A549 (cell line): ENCODE measurements around the gene HIVEP3.

Source experiments
- BHLHE40 ChIP-seq: IDR thresholded peaks from 2 replicates; pipeline ENCODE4 v1.6.1; 2012; ENCODE audit warnings: low read depth, low read length, inconsistent platforms
- CTCF ChIP-seq: fragments of >200 bp; sonication (Bioruptor Twin); formaldehyde crosslinking; IDR thresholded peaks from 3 replicates; pipeline ENCODE4 v1.5.1; 2016
- FOSB ChIP-seq: fragments of 250-450 bp; sonication (Bioruptor Pico); IDR thresholded peaks from 2 replicates; pipeline ENCODE4 v1.5.0; 2020; ENCODE audit warnings: mild to moderate bottlenecking, moderate library complexity
- JUNB ChIP-seq: fragments of >200 bp; sonication (Bioruptor Twin); formaldehyde crosslinking; IDR thresholded peaks from 2 replicates; pipeline ENCODE4 v1.6.1; 2016
- KDM1A ChIP-seq: fragments of 200-600 bp; sonication (generic); IDR thresholded peaks from 2 replicates; pipeline ENCODE4 v1.6.1; 2016; ENCODE audit warnings: low read depth, mild to moderate bottlenecking
- MAX ChIP-seq: IDR thresholded peaks from 2 replicates; pipeline ENCODE4 v1.6.1; 2012
- POLR2A ChIP-seq: IDR thresholded peaks from 2 replicates; pipeline ENCODE4 v1.6.1; 2012; ENCODE audit warnings: mild to moderate bottlenecking, low read length
- RCOR1 ChIP-seq: fragments of 150-350 bp; IDR thresholded peaks from 2 replicates; pipeline ENCODE4 v1.6.1; 2014; ENCODE audit warnings: antibody characterized with exemption, low read length, low read depth
- TF ChIP-seq, protein P1 (sequence below): IDR thresholded peaks from 2 replicates; pipeline ENCODE4 v1.6.1; 2012
- TF ChIP-seq, protein P2 (sequence below): fragments of 200-600 bp; sonication (generic); IDR thresholded peaks from 2 replicates; pipeline ENCODE4 v1.6.1; 2016; ENCODE audit warnings: antibody characterized with exemption, mild to moderate bottlenecking, moderate library complexity
- TF ChIP-seq, protein P3 (sequence below): fragments of 450-650 bp; IDR thresholded peaks from 2 replicates; pipeline ENCODE4 v1.6.1; 2014; ENCODE audit warnings: antibody characterized with exemption

GRCh38 chr1:41927118-41927517, 8.4 kb upstream of the HIVEP3 start:
- TF ChIP-seq CTCF (no peak), MAX (no peak), RCOR1 (no peak), POLR2A (no peak), BHLHE40 (no peak), FOSB (CRISPR knock-in tag) (no peak), JUNB (no peak), KDM1A (no peak)
- TF ChIP-seq, protein P1, sequence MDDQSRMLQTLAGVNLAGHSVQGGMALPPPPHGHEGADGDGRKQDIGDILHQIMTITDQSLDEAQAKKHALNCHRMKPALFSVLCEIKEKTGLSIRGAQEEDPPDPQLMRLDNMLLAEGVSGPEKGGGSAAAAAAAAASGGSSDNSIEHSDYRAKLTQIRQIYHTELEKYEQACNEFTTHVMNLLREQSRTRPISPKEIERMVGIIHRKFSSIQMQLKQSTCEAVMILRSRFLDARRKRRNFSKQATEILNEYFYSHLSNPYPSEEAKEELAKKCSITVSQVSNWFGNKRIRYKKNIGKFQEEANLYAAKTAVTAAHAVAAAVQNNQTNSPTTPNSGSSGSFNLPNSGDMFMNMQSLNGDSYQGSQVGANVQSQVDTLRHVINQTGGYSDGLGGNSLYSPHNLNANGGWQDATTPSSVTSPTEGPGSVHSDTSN, result no peak
- TF ChIP-seq, protein P2, sequence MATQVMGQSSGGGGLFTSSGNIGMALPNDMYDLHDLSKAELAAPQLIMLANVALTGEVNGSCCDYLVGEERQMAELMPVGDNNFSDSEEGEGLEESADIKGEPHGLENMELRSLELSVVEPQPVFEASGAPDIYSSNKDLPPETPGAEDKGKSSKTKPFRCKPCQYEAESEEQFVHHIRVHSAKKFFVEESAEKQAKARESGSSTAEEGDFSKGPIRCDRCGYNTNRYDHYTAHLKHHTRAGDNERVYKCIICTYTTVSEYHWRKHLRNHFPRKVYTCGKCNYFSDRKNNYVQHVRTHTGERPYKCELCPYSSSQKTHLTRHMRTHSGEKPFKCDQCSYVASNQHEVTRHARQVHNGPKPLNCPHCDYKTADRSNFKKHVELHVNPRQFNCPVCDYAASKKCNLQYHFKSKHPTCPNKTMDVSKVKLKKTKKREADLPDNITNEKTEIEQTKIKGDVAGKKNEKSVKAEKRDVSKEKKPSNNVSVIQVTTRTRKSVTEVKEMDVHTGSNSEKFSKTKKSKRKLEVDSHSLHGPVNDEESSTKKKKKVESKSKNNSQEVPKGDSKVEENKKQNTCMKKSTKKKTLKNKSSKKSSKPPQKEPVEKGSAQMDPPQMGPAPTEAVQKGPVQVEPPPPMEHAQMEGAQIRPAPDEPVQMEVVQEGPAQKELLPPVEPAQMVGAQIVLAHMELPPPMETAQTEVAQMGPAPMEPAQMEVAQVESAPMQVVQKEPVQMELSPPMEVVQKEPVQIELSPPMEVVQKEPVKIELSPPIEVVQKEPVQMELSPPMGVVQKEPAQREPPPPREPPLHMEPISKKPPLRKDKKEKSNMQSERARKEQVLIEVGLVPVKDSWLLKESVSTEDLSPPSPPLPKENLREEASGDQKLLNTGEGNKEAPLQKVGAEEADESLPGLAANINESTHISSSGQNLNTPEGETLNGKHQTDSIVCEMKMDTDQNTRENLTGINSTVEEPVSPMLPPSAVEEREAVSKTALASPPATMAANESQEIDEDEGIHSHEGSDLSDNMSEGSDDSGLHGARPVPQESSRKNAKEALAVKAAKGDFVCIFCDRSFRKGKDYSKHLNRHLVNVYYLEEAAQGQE, result no peak
- TF ChIP-seq, protein P3, sequence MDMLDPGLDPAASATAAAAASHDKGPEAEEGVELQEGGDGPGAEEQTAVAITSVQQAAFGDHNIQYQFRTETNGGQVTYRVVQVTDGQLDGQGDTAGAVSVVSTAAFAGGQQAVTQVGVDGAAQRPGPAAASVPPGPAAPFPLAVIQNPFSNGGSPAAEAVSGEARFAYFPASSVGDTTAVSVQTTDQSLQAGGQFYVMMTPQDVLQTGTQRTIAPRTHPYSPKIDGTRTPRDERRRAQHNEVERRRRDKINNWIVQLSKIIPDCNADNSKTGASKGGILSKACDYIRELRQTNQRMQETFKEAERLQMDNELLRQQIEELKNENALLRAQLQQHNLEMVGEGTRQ, result no peak
